ENCODE results near the gene ARHGEF10L. TPM values are rescaled to one million over a fixed set of nuclear protein-coding genes. Genes with fewer than 3 reads are reported as not detected.

The ARHGEF10L gene
- total RNA-seq, 1 experiment from 2014 or later = 21.6 TPM

GRCh38 chr1:17736625-17737024, 197.1 kb downstream of the ARHGEF10L start:
- intact Hi-C loops (cut with micrococcal nuclease; ENCODE audit: unreplicated experiment) = no loop called here
- H3K9me3 ChIP-seq (ENCODE audit: insufficient read depth, low read depth) = no peaks in the 10 kb centered on the region

GRCh38 chr1:17739050-17739449, 199.6 kb downstream of the ARHGEF10L start:
- H2AFZ ChIP-seq = no peak overlapping the region
- no peaks in the 10 kb centered on the region for H3K79me2 ChIP-seq (ENCODE audit: low read depth)
- no peaks in the 10 kb centered on the region for H3K9me3 ChIP-seq (ENCODE audit: insufficient read depth, low read depth)
- POLR2A ChIA-PET (ENCODE audit: unreplicated experiment) = interaction anchor here (0.6 kb wide), 1 partner anchor 14 kb away, joined by 4 read pairs; no protein-coding TSS in a partner anchor
- peaks cover 26% of the 10 kb centered on the region for H3K27me3 ChIP-seq (ENCODE audit: insufficient read depth, low read depth)
- no peaks in the 10 kb centered on the region for H3K36me3 ChIP-seq (ENCODE audit: low read depth)
- H3K27ac ChIP-seq = no peak overlapping the region
- no peaks in the 10 kb centered on the region for H3K9me2 ChIP-seq (ENCODE audit: insufficient read depth)
- H3F3A ChIP-seq (ENCODE audit: insufficient read depth, low read depth) = no peaks in the 10 kb centered on the region
- BruUV-seq (replicated peaks) = no TSS peak
- no peak for DNase-seq
- TF ChIP-seq EZH2 (IDR thresholded peaks at IDR 0.05; ENCODE audit: low read depth) (no peak), CTCF (conservative IDR thresholded peaks at IDR 0.05) (no peak)
- no peak overlapping the region for H3K4me3 ChIP-seq
- CTCF ChIA-PET = no interaction called here
- no peak overlapping the region for H3K4me2 ChIP-seq
- intact Hi-C loops (cut with micrococcal nuclease; ENCODE audit: unreplicated experiment) = no loop called here
- H3K4me1 ChIP-seq (replicated peaks; ENCODE audit: insufficient read depth) = no peaks in the 10 kb centered on the region
- no peaks in the 10 kb centered on the region for H4K20me1 ChIP-seq (ENCODE audit: insufficient read depth)

More at GRCh38 chr1:17736625-17737024, 197.1 kb downstream of the ARHGEF10L start:
- H3K4me3 ChIP-seq = no peak overlapping the region
- H3K79me2 ChIP-seq (ENCODE audit: low read depth) = no peaks in the 10 kb centered on the region
- H3K27ac ChIP-seq = no peak overlapping the region
- no peaks in the 10 kb centered on the region for H3K4me1 ChIP-seq (replicated peaks; ENCODE audit: insufficient read depth)
- no peaks in the 10 kb centered on the region for H4K20me1 ChIP-seq (ENCODE audit: insufficient read depth)
- H3F3A ChIP-seq (ENCODE audit: insufficient read depth, low read depth) = no peaks in the 10 kb centered on the region
- H3K27me3 ChIP-seq (ENCODE audit: insufficient read depth, low read depth) = peaks cover 7% of the 10 kb centered on the region
- H2AFZ ChIP-seq = no peak overlapping the region
- POLR2A ChIA-PET (ENCODE audit: unreplicated experiment) = no interaction called here
- H3K4me2 ChIP-seq = no peak overlapping the region
- H3K36me3 ChIP-seq (ENCODE audit: low read depth) = no peaks in the 10 kb centered on the region
- CTCF ChIA-PET = no interaction called here
- no peaks in the 10 kb centered on the region for H3K9me2 ChIP-seq (ENCODE audit: insufficient read depth)
- DNase-seq = no peak
- no peak for TF ChIP-seq CTCF (conservative IDR thresholded peaks at IDR 0.05)
- TF ChIP-seq EZH2 (IDR thresholded peaks at IDR 0.05; ENCODE audit: low read depth) = no peak
- BruUV-seq (replicated peaks) = no TSS peak

GRCh38 chr1:17741052-17741451, 201.6 kb downstream of the ARHGEF10L start:
- H3K4me2 ChIP-seq = no peak overlapping the region
- DNase-seq = no peak
- H3K79me2 ChIP-seq (ENCODE audit: low read depth) = no peaks in the 10 kb centered on the region
- no peaks in the 10 kb centered on the region for H3K36me3 ChIP-seq (ENCODE audit: low read depth)
- intact Hi-C loops (cut with micrococcal nuclease; ENCODE audit: unreplicated experiment) = no loop called here
- no peaks in the 10 kb centered on the region for H3F3A ChIP-seq (ENCODE audit: insufficient read depth, low read depth)
- TF ChIP-seq EZH2 (IDR thresholded peaks at IDR 0.05; ENCODE audit: low read depth) = no peak
- no peak for TF ChIP-seq CTCF (conservative IDR thresholded peaks at IDR 0.05)
- H2AFZ ChIP-seq = no peak overlapping the region
- no peaks in the 10 kb centered on the region for H3K4me1 ChIP-seq (replicated peaks; ENCODE audit: insufficient read depth)
- H4K20me1 ChIP-seq (ENCODE audit: insufficient read depth) = no peaks in the 10 kb centered on the region
- no peaks in the 10 kb centered on the region for H3K9me3 ChIP-seq (ENCODE audit: insufficient read depth, low read depth)
- H3K4me3 ChIP-seq = no peak overlapping the region
- no peaks in the 10 kb centered on the region for H3K9me2 ChIP-seq (ENCODE audit: insufficient read depth)
- ChIA-PET POLR2A (ENCODE audit: unreplicated experiment) (no interaction called here), CTCF (no interaction called here)
- H3K27me3 ChIP-seq (ENCODE audit: insufficient read depth, low read depth) = peaks cover 44% of the 10 kb centered on the region
- H3K27ac ChIP-seq = no peak overlapping the region
- BruUV-seq (replicated peaks) = no TSS peak
